ENCODE data around the gene KRT35.

The KRT35 gene

GRCh38 chr17:41512546-41513167 is 31.7 kb upstream of the KRT35 start:
- no peak for DNase-seq (ENCODE audit: low read depth)

GRCh38 chr17:41511716-41512115 is 30.8 kb upstream of the KRT35 start:
- DNase-seq (ENCODE audit: low read depth) = no peak

GRCh38 chr17:41511116-41511515 is 30.2 kb upstream of the KRT35 start:
- no peak for DNase-seq (ENCODE audit: low read depth)

- no peak for DNase-seq (ENCODE audit: low read depth)
These were observed 29.5 kb upstream of the KRT35 start for GRCh38 chr17:41510251-41511065.

- DNase-seq (ENCODE audit: low read depth) = no peak
These were observed 26.4 kb upstream of the KRT35 start for GRCh38 chr17:41507315-41507880.

- DNase-seq (ENCODE audit: low read depth) = no peak
These were observed 25.1 kb upstream of the KRT35 start for GRCh38 chr17:41505809-41506767.

GRCh38 chr17:41505007-41505808 is 24.3 kb upstream of the KRT35 start, which contains the start of gene KRT13:
Gene KRT13, minus strand, starts transcription at chr17:41505612. Its CDS starts 62 bp downstream, at chr17:41505550.
- DNase-seq (ENCODE audit: low read depth) = no peak

- DNase-seq (ENCODE audit: low read depth) = no peak
These were observed 23.5 kb upstream of the KRT35 start for GRCh38 chr17:41504246-41504977.

- DNase-seq (ENCODE audit: low read depth) = no peak
These were observed 22.3 kb upstream of the KRT35 start for GRCh38 chr17:41503202-41503601.

- DNase-seq (ENCODE audit: low read depth) = no peak
These were observed 19.4 kb upstream of the KRT35 start for GRCh38 chr17:41500131-41500911.

- DNase-seq (ENCODE audit: low read depth) = no peak
These were observed 18.8 kb upstream of the KRT35 start for GRCh38 chr17:41499714-41500113.

- no peak for DNase-seq (ENCODE audit: low read depth)
These were observed 17.3 kb upstream of the KRT35 start for GRCh38 chr17:41498276-41498675.

GRCh38 chr17:41496803-41497484 is 16.0 kb upstream of the KRT35 start:
- peak; percentile 22 for DNase-seq (ENCODE audit: low read depth)

- no peak for DNase-seq (ENCODE audit: low read depth)
These were observed 13.6 kb upstream of the KRT35 start for GRCh38 chr17:41494524-41494923.

GRCh38 chr17:41492771-41493170 is 11.8 kb upstream of the KRT35 start:
- no peak for DNase-seq (ENCODE audit: low read depth)

GRCh38 chr17:41492351-41492750 is 11.4 kb upstream of the KRT35 start:
- no peak for DNase-seq (ENCODE audit: low read depth)

GRCh38 chr17:41491476-41491875 is 10.5 kb upstream of the KRT35 start:
- no peak for DNase-seq (ENCODE audit: low read depth)

- DNase-seq (ENCODE audit: low read depth) = no peak
These were observed 9.3 kb upstream of the KRT35 start for GRCh38 chr17:41490000-41490990.

Data from T follicular helper cell (primary cell).